Trophoblast cell (in vitro differentiated cells and primary cell): ENCODE measurements around the gene RNF44.
"Not testable (repeated sequence)": the region's sequence is repeated elsewhere in the genome, so short reads cannot be mapped to it uniquely, and the experiment has no call there.

Experiments
- DNase-seq, 2 donors: peaks; one replicate each; pipeline ENCODE4 v3.0.0-alpha.2; 2016
- H2AFZ ChIP-seq: 2 replicates; pipeline ENCODE4 v1.6.1; 2013; ENCODE audit warnings: low read length, moderate library complexity, mild to moderate bottlenecking; ENCODE audit not compliant: insufficient read depth, poor library complexity
- H2AK5ac ChIP-seq: 2 replicates; pipeline ENCODE4 v1.6.1; 2013; ENCODE audit warnings: mild to moderate bottlenecking, low read length
- H2BK120ac ChIP-seq: 2 replicates; pipeline ENCODE4 v1.6.1; 2013; ENCODE audit warnings: low read length, mild to moderate bottlenecking, moderate library complexity; ENCODE audit not compliant: insufficient read depth, poor library complexity
- H2BK12ac ChIP-seq: 2 replicates; pipeline ENCODE4 v1.6.1; 2013; ENCODE audit warnings: mild to moderate bottlenecking, low read length, moderate library complexity
- H2BK5ac ChIP-seq: 2 replicates; pipeline ENCODE4 v1.6.1; 2013; ENCODE audit warnings: low read length, low read depth, moderate library complexity, mild to moderate bottlenecking; ENCODE audit not compliant: poor library complexity
- H3K14ac ChIP-seq: 2 replicates; pipeline ENCODE4 v1.6.1; 2013; ENCODE audit warnings: mild to moderate bottlenecking, low read length
- H3K18ac ChIP-seq: 2 replicates; pipeline ENCODE4 v1.6.1; 2013; ENCODE audit warnings: mild to moderate bottlenecking, low read length
- H3K23ac ChIP-seq: 2 replicates; pipeline ENCODE4 v1.6.1; 2013; ENCODE audit warnings: low read length
- H3K27ac ChIP-seq: 2 replicates; pipeline ENCODE4 v1.5.1; 2013; ENCODE audit warnings: low read depth, mild to moderate bottlenecking, inconsistent platforms, low read length, moderate library complexity
- H3K27me3 ChIP-seq: 2 replicates; pipeline ENCODE4 v1.6.1; 2013; ENCODE audit warnings: inconsistent platforms, mild to moderate bottlenecking, low read length, moderate library complexity; ENCODE audit not compliant: insufficient read depth
- H3K36me3 ChIP-seq, 2 experiments: 1 replicate in 1 of 2; 2 replicates in 1 of 2; pipeline ENCODE4 v1.6.1; 2013; ENCODE audit warnings: low read length in 2 of 2, mild to moderate bottlenecking in 2 of 2, moderate library complexity in 1 of 2; ENCODE audit not compliant: insufficient read depth in 2 of 2, control insufficient read depth in 1 of 2
- H3K4ac ChIP-seq: 2 replicates; pipeline ENCODE4 v1.6.1; 2013; ENCODE audit warnings: low read depth, mild to moderate bottlenecking, low read length, moderate library complexity
- H3K4me1 ChIP-seq, 2 experiments: 1 replicate in 1 of 2; 2 replicates in 1 of 2; pipeline ENCODE4 v1.6.1; 2013; ENCODE audit warnings: low read length in 2 of 2, mild to moderate bottlenecking in 2 of 2, moderate library complexity in 1 of 2; ENCODE audit not compliant: insufficient read depth in 2 of 2, control insufficient read depth in 1 of 2
- H3K4me2 ChIP-seq: 2 replicates; pipeline ENCODE4 v1.6.1; 2013; ENCODE audit warnings: inconsistent platforms, mild to moderate bottlenecking, low read length, moderate library complexity
- H3K4me3 ChIP-seq: 2 replicates; pipeline ENCODE4 v1.5.1; 2013; ENCODE audit warnings: mild to moderate bottlenecking, low read depth, low read length, inconsistent platforms
- H3K79me1 ChIP-seq: one replicate; pipeline ENCODE4 v1.6.1; 2013; ENCODE audit warnings: low read length
- H3K79me2 ChIP-seq: 2 replicates; pipeline ENCODE4 v1.6.1; 2013; ENCODE audit warnings: low read length, mild to moderate bottlenecking; ENCODE audit not compliant: control insufficient read depth, insufficient read depth, poor library complexity
- H3K9ac ChIP-seq: 2 replicates; pipeline ENCODE4 v1.6.1; 2013; ENCODE audit warnings: mild to moderate bottlenecking, low read length
- H3K9me3 ChIP-seq: 2 replicates; pipeline ENCODE4 v1.6.1; 2013; ENCODE audit warnings: low read depth, mild to moderate bottlenecking, control low read depth, inconsistent platforms, low read length; ENCODE audit not compliant: insufficient read depth
- H4K12ac ChIP-seq: 2 replicates; pipeline ENCODE4 v1.6.1; 2013; ENCODE audit warnings: low read depth, mild to moderate bottlenecking, low read length, moderate library complexity
- H4K8ac ChIP-seq: 2 replicates; pipeline ENCODE4 v1.6.1; 2013; ENCODE audit warnings: low read depth, mild to moderate bottlenecking, low read length, moderate library complexity
- H4K91ac ChIP-seq: one replicate; pipeline ENCODE4 v1.6.1; 2013; ENCODE audit warnings: low read depth, mild to moderate bottlenecking, low read length, moderate library complexity
- WGBS: extraction: QIAGEN DNeasy Blood & Tissue Kit; methylation state at CpG from one replicate; pipeline ENCODE4 v1.1.7; 2013; ENCODE audit warnings: missing lambda C conversion rate; ENCODE audit not compliant: insufficient read length, insufficient coverage; ENCODE audit errors: extremely low coverage; 5-methylcytosine and 5-hydroxymethylcytosine counted together

Gene RNF44

GRCh38 chr5:176552332-176552869 lies 15.2 kb upstream of the RNF44 start:
- Histone ChIP-seq H3K9me3 (no peaks in the 10 kb centered on the region), H3K27me3 (no peaks in the 10 kb centered on the region), H3K79me1 (no peaks in the 10 kb centered on the region), H3K14ac (no peak overlapping the region), H2BK12ac (no peak overlapping the region), H4K12ac (no peak overlapping the region), H3K79me2 (no peaks in the 10 kb centered on the region), H3K4me2 (no peak overlapping the region), H3K23ac (no peak overlapping the region), H3K4ac (no peak overlapping the region), H3K4me3 (no peak overlapping the region), H3K4me1 (no peaks in the 10 kb centered on the region), H3K36me3 (no peaks in the 10 kb centered on the region), H2BK120ac (no peak overlapping the region), H3K9ac (no peak overlapping the region), H2AFZ (no peak overlapping the region), H3K27ac (no peak overlapping the region), H4K8ac (no peak overlapping the region), H2AK5ac (no peak overlapping the region), H4K91ac (no peak overlapping the region), H2BK5ac (no peak overlapping the region), H3K18ac (no peak overlapping the region)
- no peak for DNase-seq
- no CpG with 5 or more reads among the region's 11 CpGs for WGBS

GRCh38 chr5:176550937-176551336 lies 13.7 kb upstream of the RNF44 start:
- H3K79me1 ChIP-seq, H3K4me3 ChIP-seq, H3K4me2 ChIP-seq, H3K36me3 ChIP-seq, H4K8ac ChIP-seq, H3K27ac ChIP-seq, H3K18ac ChIP-seq, H3K23ac ChIP-seq, H3K9ac ChIP-seq, H2BK5ac ChIP-seq, H3K4ac ChIP-seq, H4K12ac ChIP-seq, H3K27me3 ChIP-seq, H2BK120ac ChIP-seq, H3K14ac ChIP-seq, H4K91ac ChIP-seq, H2AFZ ChIP-seq, DNase-seq, H3K4me1 ChIP-seq, H2AK5ac ChIP-seq, H3K79me2 ChIP-seq, H2BK12ac ChIP-seq, H3K9me3 ChIP-seq: not testable (repeated sequence)
- no CpG with 5 or more reads among the region's 11 CpGs for WGBS

- Histone ChIP-seq H3K18ac (no peak overlapping the region), H3K4ac (no peak overlapping the region), H3K4me3 (no peak overlapping the region), H3K27ac (no peak overlapping the region), H3K9ac (no peak overlapping the region), H3K14ac (no peak overlapping the region), H3K9me3 (no peaks in the 10 kb centered on the region), H3K79me2 (no peaks in the 10 kb centered on the region), H3K79me1 (no peaks in the 10 kb centered on the region), H2BK5ac (no peak overlapping the region), H3K23ac (no peak overlapping the region), H3K4me2 (no peak overlapping the region), H3K27me3 (no peaks in the 10 kb centered on the region), H4K8ac (no peak overlapping the region), H3K4me1 (no peaks in the 10 kb centered on the region), H4K91ac (no peak overlapping the region), H3K36me3 (no peaks in the 10 kb centered on the region), H4K12ac (no peak overlapping the region), H2BK120ac (no peak overlapping the region), H2BK12ac (no peak overlapping the region), H2AFZ (no peak overlapping the region), H2AK5ac (no peak overlapping the region)
- WGBS, result no CpG with 5 or more reads among the region's 16 CpGs
- DNase-seq, result no peak
Measured at GRCh38 chr5:176550275-176550831, 13.2 kb upstream of the RNF44 start.

- no CpG with 5 or more reads among the region's 7 CpGs for WGBS
Measured at GRCh38 chr5:176549871-176550270, 12.7 kb upstream of the RNF44 start.

More at GRCh38 chr5:176549871-176550270, 12.7 kb upstream of the RNF44 start:
- H3K27ac ChIP-seq, result no peak overlapping the region
- H3K27me3 ChIP-seq, result no peaks in the 10 kb centered on the region
- no peak overlapping the region for H3K4me2 ChIP-seq
- no peak overlapping the region for H3K4ac ChIP-seq
- H2AFZ ChIP-seq, result no peak overlapping the region
- H2BK5ac ChIP-seq, result no peak overlapping the region
- H2BK120ac ChIP-seq, result no peak overlapping the region
- no peak overlapping the region for H3K14ac ChIP-seq
- no peaks in the 10 kb centered on the region for H3K4me1 ChIP-seq
- H3K9me3 ChIP-seq, result no peaks in the 10 kb centered on the region
- H2BK12ac ChIP-seq, result no peak overlapping the region
- H4K91ac ChIP-seq, result no peak overlapping the region
- DNase-seq, result no peak
- H3K4me3 ChIP-seq, result no peak overlapping the region
- H3K79me2 ChIP-seq, result no peaks in the 10 kb centered on the region
- no peak overlapping the region for H4K12ac ChIP-seq
- no peak overlapping the region for H3K23ac ChIP-seq
- no peak overlapping the region for H3K9ac ChIP-seq
- no peak overlapping the region for H4K8ac ChIP-seq
- no peaks in the 10 kb centered on the region for H3K36me3 ChIP-seq
- H3K79me1 ChIP-seq, result no peaks in the 10 kb centered on the region
- no peak overlapping the region for H2AK5ac ChIP-seq
- H3K18ac ChIP-seq, result no peak overlapping the region
